COLO829 (cell line): ENCODE results near the gene EFCAB5.
"Not testable (repeated sequence)": the region's sequence is repeated elsewhere in the genome, so short reads cannot be mapped to it uniquely, and the experiment has no call there.

ENCODE experiments used
- DNase-seq: peaks from one replicate; pipeline ENCODE4 v3.0.0; 2012; ENCODE audit warnings: low spot score

Gene EFCAB5

GRCh38 chr17:30005709-30006320, 64.4 kb downstream of the EFCAB5 start:
- DNase-seq, result no peak

GRCh38 chr17:30011934-30012333, 70.5 kb downstream of the EFCAB5 start:
- DNase-seq, result not testable (repeated sequence)

GRCh38 chr17:30021708-30022317, 80.4 kb downstream of the EFCAB5 start:
- peak; percentile 62 for DNase-seq

- not testable (repeated sequence) for DNase-seq
Measured at GRCh38 chr17:30025325-30025724, 83.9 kb downstream of the EFCAB5 start.

- DNase-seq, result no peak
Measured at GRCh38 chr17:30027676-30028075, 86.2 kb downstream of the EFCAB5 start.

- DNase-seq, result no peak
Measured at GRCh38 chr17:30031214-30031869, 89.9 kb downstream of the EFCAB5 start.

GRCh38 chr17:30035369-30035768, 93.9 kb downstream of the EFCAB5 start:
- DNase-seq, result no peak

- DNase-seq, result not testable (repeated sequence)
Measured at GRCh38 chr17:30040719-30041518, 99.5 kb downstream of the EFCAB5 start.

GRCh38 chr17:30041551-30041950, 100.1 kb downstream of the EFCAB5 start:
- no peak for DNase-seq

- DNase-seq, result no peak
Measured at GRCh38 chr17:30062372-30062771, 120.9 kb downstream of the EFCAB5 start.

GRCh38 chr17:30064738-30065137, 123.3 kb downstream of the EFCAB5 start:
- no peak for DNase-seq

GRCh38 chr17:30068465-30068864, 127.0 kb downstream of the EFCAB5 start:
- no peak for DNase-seq

GRCh38 chr17:30074254-30074653, 132.8 kb downstream of the EFCAB5 start:
- no peak for DNase-seq

GRCh38 chr17:30074730-30075129, 133.3 kb downstream of the EFCAB5 start:
- no peak for DNase-seq

- no peak for DNase-seq
Measured at GRCh38 chr17:30082773-30083172, 141.3 kb downstream of the EFCAB5 start.

GRCh38 chr17:30084788-30085187, 143.4 kb downstream of the EFCAB5 start:
- no peak for DNase-seq

- DNase-seq, result no peak
Measured at GRCh38 chr17:30086896-30087295, 145.5 kb downstream of the EFCAB5 start.

GRCh38 chr17:30087431-30087830, 146.0 kb downstream of the EFCAB5 start:
- DNase-seq, result not testable (repeated sequence)

GRCh38 chr17:30091121-30091670, 149.8 kb downstream of the EFCAB5 start:
- DNase-seq, result no peak

GRCh38 chr17:30091771-30092170, 150.3 kb downstream of the EFCAB5 start:
- peak; percentile 56 for DNase-seq

- DNase-seq, result no peak
Measured at GRCh38 chr17:30092886-30093285, 151.5 kb downstream of the EFCAB5 start.

GRCh38 chr17:30093463-30094147, 152.2 kb downstream of the EFCAB5 start:
- DNase-seq, result peak; percentile 89
